K562 (cell line): Measurements from ENCODE around the gene WDR90. TPM values are rescaled to one million over a fixed set of nuclear protein-coding genes. Genes with fewer than 3 reads are reported as not detected.

ENCODE experiments used
- ATAC-seq: fragments of 200-7000 bp; cut with Tn5 transposase; 3 replicates; pipeline ENCODE4 v1.9.1; 2020; ENCODE audit warnings: moderate library complexity
- BruUV-seq: library from RNA; stranded (reverse); fragments of 400-500 nt; replicated peaks from 2 replicates; lab custom pipeline; 2021; lab: Mats Ljungman, UMichigan
- CTCF ChIA-PET: fragments of 300-600 bp; formaldehyde crosslinking; extraction: SDS; loops from one replicate; lab custom pipeline; 2021; ENCODE audit warnings: low intra/inter-chr PET ratio; lab: Yijun Ruan, JAX
- POLR2A ChIA-PET: fragments of 300-600, 350-650 bp; sonication (Branson Sonifier 250); formaldehyde crosslinking; extraction: SDS; loops from one replicate; lab custom pipeline; 2021; ENCODE audit warnings: antibody characterized with exemption, inconsistent platforms; lab: Yijun Ruan, JAX
- DNase-seq, 4 experiments: peaks; one replicate each; pipeline versions ENCODE4 v3.0.0 to v3.0.0-alpha.2; 2011 to 2018; ENCODE audit warnings: low spot score in 3 of 4, mixed read lengths in 3 of 4; ENCODE audit errors: extremely low read depth in 1 of 4
- FAIRE-seq: peaks from 2 replicates; lab custom pipeline; 2011; peaks lifted over from hg19 to GRCh38; lab: Jason Lieb, UNC
- H2AFZ ChIP-seq: 2 replicates; pipeline ENCODE4 v1.6.0; 2011; ENCODE audit warnings: low read depth, low read length, control low read depth, inconsistent platforms
- H3K27ac ChIP-seq: fragments of 200-600 bp; 3 replicates; pipeline ENCODE4 v1.8.0; 2011; ENCODE audit warnings: low read depth, mild to moderate bottlenecking, control low read depth, inconsistent platforms, low read length, moderate library complexity, mixed read lengths; ENCODE audit errors: extremely low read depth
- H3K27me3 ChIP-seq, 2 experiments: fragments of 300-600 bp in 1 of 2; 2 replicates in 1 of 2; 3 replicates in 1 of 2; pipeline versions ENCODE4 v1.6.0 to v1.8.0; 2011; ENCODE audit warnings: inconsistent platforms in 2 of 2, low read length in 2 of 2, mild to moderate bottlenecking in 1 of 2, mixed read lengths in 1 of 2, moderate library complexity in 1 of 2; ENCODE audit not compliant: control insufficient read depth in 2 of 2, insufficient read depth in 2 of 2
- H3K36me3 ChIP-seq: fragments of 300-600 bp; 3 replicates; pipeline ENCODE4 v1.8.0; 2011; ENCODE audit warnings: mild to moderate bottlenecking, low read length, inconsistent platforms; ENCODE audit not compliant: control insufficient read depth, insufficient read depth
- H3K4me1 ChIP-seq, 2 experiments: fragments of 200-600 bp in 1 of 2; replicated peaks in 1 of 2; 2 replicates in 1 of 2; 3 replicates in 1 of 2; pipeline versions ENCODE4 v1.5.1 to v1.8.0; 2011; ENCODE audit warnings: inconsistent platforms in 2 of 2, low read length in 2 of 2, mild to moderate bottlenecking in 1 of 2, mixed read lengths in 1 of 2, moderate library complexity in 1 of 2; ENCODE audit not compliant: control insufficient read depth in 2 of 2, insufficient read depth in 2 of 2
- H3K4me2 ChIP-seq: 2 replicates; pipeline ENCODE4 v1.6.1; 2011; ENCODE audit warnings: low read length, control low read depth, inconsistent platforms, mixed read lengths; ENCODE audit not compliant: insufficient read depth
- H3K4me3 ChIP-seq: fragments of 200-600 bp; sonication (generic), shearing (Covaris generic); 2 replicates; pipeline ENCODE4 v1.5.1; 2016; ENCODE audit warnings: control low read depth, inconsistent platforms
- H3K79me2 ChIP-seq: fragments of 200-600 bp; 3 replicates; pipeline ENCODE4 v1.8.0; 2011; ENCODE audit warnings: low read length, inconsistent platforms; ENCODE audit not compliant: control insufficient read depth, insufficient read depth
- H3K9ac ChIP-seq, 2 experiments: 2 replicates each; pipeline versions ENCODE4 v1.6.0 to v1.6.1; 2011; ENCODE audit warnings: low read depth in 2 of 2, low read length in 2 of 2, control low read depth in 1 of 2, inconsistent platforms in 1 of 2, mild to moderate bottlenecking in 1 of 2, mixed read lengths in 1 of 2; ENCODE audit not compliant: insufficient read depth in 1 of 2
- H3K9me1 ChIP-seq: one replicate; pipeline ENCODE4 v1.6.0; 2011; ENCODE audit warnings: inconsistent platforms, mild to moderate bottlenecking, low read length, moderate library complexity; ENCODE audit not compliant: control insufficient read depth, insufficient read depth
- H3K9me3 ChIP-seq: replicated peaks from 2 replicates; pipeline ENCODE4 v1.5.1; 2011; ENCODE audit warnings: low read depth, low read length, inconsistent platforms; ENCODE audit not compliant: control insufficient read depth, insufficient read depth
- H4K20me1 ChIP-seq: replicated peaks from 2 replicates; pipeline ENCODE4 v1.6.1; 2011; ENCODE audit warnings: low read length, inconsistent platforms, mixed read lengths; ENCODE audit not compliant: control insufficient read depth, insufficient read depth
- CBX1 ChIP-seq: sonication (generic); IDR thresholded peaks from 2 replicates; pipeline ENCODE4 v1.6.1; 2016; ENCODE audit warnings: antibody characterized with exemption, low read depth, mild to moderate bottlenecking
- ELF2 ChIP-seq: fragments of 250-450 bp; sonication (Bioruptor Pico); IDR thresholded peaks from 2 replicates; pipeline ENCODE4 v1.5.0; 2021; ENCODE audit warnings: mild to moderate bottlenecking
- ETS2 ChIP-seq: IDR thresholded peaks from 2 replicates; pipeline ENCODE4 v1.6.1; 2016; ENCODE audit warnings: borderline replicate concordance, missing genetic modification characterization, mild to moderate bottlenecking, moderate library complexity, missing compliant biosample characterization; ENCODE audit not compliant: poor library complexity, severe bottlenecking
- HMGN3 ChIP-seq: IDR thresholded peaks from 2 replicates; pipeline ENCODE4 v1.6.1; 2011; ENCODE audit warnings: borderline replicate concordance, low read depth, mild to moderate bottlenecking, mixed read lengths, low read length; ENCODE audit not compliant: insufficient read length; ENCODE audit errors: extremely low read depth
- L3MBTL2 ChIP-seq: fragments of 450-650 bp; IDR thresholded peaks from 2 replicates; pipeline ENCODE4 v1.6.1; 2016; ENCODE audit warnings: mild to moderate bottlenecking, moderate library complexity
- POLR2G ChIP-seq: fragments of 200-400 bp; formaldehyde crosslinking; IDR thresholded peaks from 2 replicates; pipeline ENCODE4 v1.6.1; 2017; ENCODE audit warnings: low read depth, mild to moderate bottlenecking, antibody characterized with exemption, low read length, moderate library complexity
- RB1 ChIP-seq: fragments of 450-650 bp; IDR thresholded peaks from 2 replicates; pipeline ENCODE4 v1.6.1; 2017; ENCODE audit warnings: low read depth, mild to moderate bottlenecking
- RBFOX2 ChIP-seq: fragments of 200-400 bp; formaldehyde crosslinking; IDR thresholded peaks from 2 replicates; pipeline ENCODE4 v1.6.1; 2017; ENCODE audit warnings: low read depth, mild to moderate bottlenecking, low read length, moderate library complexity
- ZZZ3 ChIP-seq: fragments of 450-650 bp; IDR thresholded peaks from 2 replicates; pipeline ENCODE4 v1.6.1; 2016; ENCODE audit warnings: antibody characterized with exemption, mild to moderate bottlenecking, moderate library complexity
- WGBS: fragments of 100-300 bp; shearing (Covaris generic); methylation state at CpG from one replicate; pipeline ENCODE4 v1.1.6; 2016; ENCODE audit warnings: low coverage, mixed read lengths; ENCODE audit not compliant: insufficient coverage; ENCODE audit errors: missing lambda C conversion rate; 5-methylcytosine and 5-hydroxymethylcytosine counted together
- in situ Hi-C: fragments of 300-500 bp; cut with MboI; formaldehyde crosslinking; loops from 4 replicates; pipeline ENCODE4 v1.15.0; 2018; ENCODE audit warnings: inconsistent platforms, mixed read lengths
- intact Hi-C: fragments of 100-400 bp; cut with micrococcal nuclease; formaldehyde crosslinking; loops from 2 replicates; pipeline ENCODE4 v1.14.2; 2022
- polyA plus RNA-seq, 8 experiments: library from polyadenylated mRNA; depleted of rRNA in 4 of 8; stranded (reverse) in 5 of 8; unstranded in 3 of 8; fragments of >200 nt; fragmentation: Nextera tagmentation in 2 of 8; fragmentation: Illumina TruSeq in 1 of 8; extraction: Ambion mirVana in 2 of 8; extraction: Trizol in 1 of 8; gene quantifications; 2 replicates each; pipeline versions ENCODE4 v1.2.1 to v1.2.3, GENCODE V29; 2011 to 2014; ENCODE audit warnings: inconsistent platforms in 1 of 8, missing spikeins in 1 of 8
- total RNA-seq, 7 experiments: library from RNA; depleted of rRNA in 6 of 7; stranded (reverse); fragments of >200 nt in 6 of 7; fragmentation: Illumina TruSeq in 2 of 7; extraction: Trizol in 2 of 7; gene quantifications; 2 replicates each; pipeline versions ENCODE4 v1.2.1 to v1.2.3, GENCODE V29; 2011 to 2021; ENCODE audit warnings: low replicate concordance in 1 of 7
- TF ChIP-seq, protein P1 (sequence below): sonication (generic); formaldehyde crosslinking; IDR thresholded peaks from 2 replicates; pipeline ENCODE4 v1.8.1; 2023; ENCODE audit warnings: missing genetic modification reagents, mild to moderate bottlenecking, borderline replicate concordance

The WDR90 gene
- total and polyA plus RNA-seq, 9 of the 15 experiments (the other 6 are each of a cell fraction or from before 2014, with no cell fraction given), result 0.44 to 12.6 (median 3.3) TPM

DNA sequence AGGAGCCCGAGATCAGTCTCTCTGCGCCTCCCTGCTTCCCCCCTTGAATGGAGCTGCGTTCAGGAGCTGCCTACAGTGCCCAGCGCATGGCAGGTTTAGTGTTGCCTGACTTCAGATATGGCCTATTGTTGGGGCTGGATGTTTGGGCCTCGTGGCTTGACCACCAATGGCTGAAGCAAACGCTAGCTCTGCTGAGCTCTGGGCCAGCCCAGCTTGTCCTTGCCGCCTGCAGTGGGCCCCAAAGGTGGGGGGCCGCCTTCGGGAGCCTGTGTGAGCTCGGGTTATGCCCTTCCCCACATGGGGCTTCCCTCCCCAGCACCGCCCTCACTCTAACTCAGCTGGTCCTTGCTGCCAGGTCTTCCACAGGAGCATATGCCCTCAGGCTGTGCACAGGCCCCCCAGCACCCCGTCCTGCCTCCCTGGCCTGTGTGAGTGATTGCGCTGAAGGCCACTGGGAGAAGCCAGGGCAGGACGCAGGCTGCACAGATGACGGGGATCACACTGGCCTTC, 11.1 kb upstream of the WDR90 start:
- no peaks in the 10 kb centered on the region for H3K9me3 ChIP-seq
- no peak for DNase-seq
- 77% methylated on average over 13 of the region's 15 CpGs for WGBS
- no peaks in the 10 kb centered on the region for H3K27me3 ChIP-seq
- ATAC-seq, result no peak
- in situ Hi-C loops, result no loop called here
- no peaks in the 10 kb centered on the region for H4K20me1 ChIP-seq
- H3K27ac ChIP-seq, result peak overlapping the region; percentile 75; the same call in 2 of the 3 replicates
- ChIA-PET CTCF (no interaction called here), POLR2A (interaction anchor here (0.6 kb wide), 2 partner anchors 14 to 56 kb away, joined by 3 to 4 read pairs; no protein-coding TSS in a partner anchor)
- H3K4me3 ChIP-seq, result no peak overlapping the region
- no peak for FAIRE-seq
- intact Hi-C loops, result loop anchor here (5.0 kb wide), 1 partner anchor 39 kb away; the partner anchor contains the start of gene RHBDL1
- peak overlapping the region; percentile 84 for H2AFZ ChIP-seq
- no peaks in the 10 kb centered on the region for H3K9me1 ChIP-seq
- H3K79me2 ChIP-seq, result peaks cover 46% of the 10 kb centered on the region
- peaks cover 22% of the 10 kb centered on the region; the same call in 1 of the 3 replicates for H3K36me3 ChIP-seq
- peaks cover 15 to 87% of the 10 kb centered on the region in 2 experiments; a peak in 4 of 5 replicates for H3K4me1 ChIP-seq
- no TSS peak for BruUV-seq
- H3K9ac ChIP-seq, result peak overlapping the region; percentile 51 to 85; a peak in 2 of 4 replicates
- 0 out of 2 replicates have a peak, but pooled peaks have one; percentile 19 for TF ChIP-seq POLR2G
- no peak for TF ChIP-seq ZZZ3
- 0 out of 2 replicates have a peak, but pooled peaks have one; percentile 10 for TF ChIP-seq CBX1
- H3K4me2 ChIP-seq, result no peak overlapping the region; the same call in 1 of the 2 replicates

DNA sequence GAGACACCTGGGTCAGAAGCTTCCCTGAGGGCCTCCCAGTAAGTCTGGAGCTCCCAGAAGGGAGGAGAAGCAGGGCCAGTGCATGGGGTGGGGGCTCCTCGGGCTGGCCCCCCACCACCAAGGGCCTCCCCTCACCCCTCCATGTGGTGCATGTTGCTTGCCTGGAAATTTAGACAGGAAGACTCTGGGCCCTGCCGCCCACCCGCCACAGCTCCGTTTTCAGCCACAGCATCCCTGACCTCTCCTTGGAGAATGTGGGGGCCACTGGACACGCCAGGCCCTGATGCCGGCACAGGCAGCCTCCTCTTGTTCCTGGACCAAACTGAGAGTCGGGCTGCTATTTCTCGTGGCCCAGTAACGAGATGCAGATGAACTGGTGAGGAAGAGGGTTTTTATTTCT, 10.3 kb upstream of the WDR90 start:
- Histone ChIP-seq H4K20me1 (no peaks in the 10 kb centered on the region), H3K79me2 (peaks cover 53% of the 10 kb centered on the region), H3K9me1 (no peaks in the 10 kb centered on the region), H3K36me3 (peaks cover 20% of the 10 kb centered on the region; the same call in 1 of the 3 replicates), H2AFZ (no peak overlapping the region), H3K27ac (no peak overlapping the region), H3K4me2 (no peak overlapping the region), H3K9me3 (no peaks in the 10 kb centered on the region), H3K4me1 (peaks cover 18 to 87% of the 10 kb centered on the region in 2 experiments; a peak in 4 of 5 replicates), H3K9ac (peak overlapping the region in 1 of 2 experiments; percentile 74; a peak in 2 of 4 replicates), H3K27me3 (no peaks in the 10 kb centered on the region), H3K4me3 (no peak overlapping the region)
- no peak for ATAC-seq
- 71% methylated on average over 9 of the region's 9 CpGs for WGBS
- POLR2A ChIA-PET, result no interaction called here
- CTCF ChIA-PET, result no interaction called here
- no peak for FAIRE-seq
- in situ Hi-C loops, result no loop called here
- intact Hi-C loops, result loop anchor here (5.0 kb wide), 1 partner anchor 38 kb away; the partner anchor contains the start of gene RHBDL1
- no TSS peak for BruUV-seq
- no peak for DNase-seq
- TF ChIP-seq HMGN3 (peak; percentile 18), RBFOX2 (0 out of 2 replicates have a peak, but pooled peaks have one; percentile 5), ZZZ3 (no peak), RB1 (no peak), ELF2 (CRISPR knock-in tag) (no peak), ETS2 (tag) (no peak), L3MBTL2 (no peak)
- TF ChIP-seq, protein P1, sequence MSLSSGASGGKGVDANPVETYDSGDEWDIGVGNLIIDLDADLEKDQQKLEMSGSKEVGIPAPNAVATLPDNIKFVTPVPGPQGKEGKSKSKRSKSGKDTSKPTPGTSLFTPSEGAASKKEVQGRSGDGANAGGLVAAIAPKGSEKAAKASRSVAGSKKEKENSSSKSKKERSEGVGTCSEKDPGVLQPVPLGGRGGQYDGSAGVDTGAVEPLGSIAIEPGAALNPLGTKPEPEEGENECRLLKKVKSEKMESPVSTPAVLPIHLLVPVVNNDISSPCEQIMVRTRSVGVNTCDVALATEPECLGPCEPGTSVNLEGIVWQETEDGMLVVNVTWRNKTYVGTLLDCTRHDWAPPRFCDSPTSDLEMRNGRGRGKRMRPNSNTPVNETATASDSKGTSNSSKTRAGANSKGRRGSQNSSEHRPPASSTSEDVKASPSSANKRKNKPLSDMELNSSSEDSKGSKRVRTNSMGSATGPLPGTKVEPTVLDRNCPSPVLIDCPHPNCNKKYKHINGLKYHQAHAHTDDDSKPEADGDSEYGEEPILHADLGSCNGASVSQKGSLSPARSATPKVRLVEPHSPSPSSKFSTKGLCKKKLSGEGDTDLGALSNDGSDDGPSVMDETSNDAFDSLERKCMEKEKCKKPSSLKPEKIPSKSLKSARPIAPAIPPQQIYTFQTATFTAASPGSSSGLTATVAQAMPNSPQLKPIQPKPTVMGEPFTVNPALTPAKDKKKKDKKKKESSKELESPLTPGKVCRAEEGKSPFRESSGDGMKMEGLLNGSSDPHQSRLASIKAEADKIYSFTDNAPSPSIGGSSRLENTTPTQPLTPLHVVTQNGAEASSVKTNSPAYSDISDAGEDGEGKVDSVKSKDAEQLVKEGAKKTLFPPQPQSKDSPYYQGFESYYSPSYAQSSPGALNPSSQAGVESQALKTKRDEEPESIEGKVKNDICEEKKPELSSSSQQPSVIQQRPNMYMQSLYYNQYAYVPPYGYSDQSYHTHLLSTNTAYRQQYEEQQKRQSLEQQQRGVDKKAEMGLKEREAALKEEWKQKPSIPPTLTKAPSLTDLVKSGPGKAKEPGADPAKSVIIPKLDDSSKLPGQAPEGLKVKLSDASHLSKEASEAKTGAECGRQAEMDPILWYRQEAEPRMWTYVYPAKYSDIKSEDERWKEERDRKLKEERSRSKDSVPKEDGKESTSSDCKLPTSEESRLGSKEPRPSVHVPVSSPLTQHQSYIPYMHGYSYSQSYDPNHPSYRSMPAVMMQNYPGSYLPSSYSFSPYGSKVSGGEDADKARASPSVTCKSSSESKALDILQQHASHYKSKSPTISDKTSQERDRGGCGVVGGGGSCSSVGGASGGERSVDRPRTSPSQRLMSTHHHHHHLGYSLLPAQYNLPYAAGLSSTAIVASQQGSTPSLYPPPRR (CRISPR knock-in tag), result no peak
